K562 (cell line): Measurements from ENCODE around the gene CACYBP. TPM values are rescaled to one million over a fixed set of nuclear protein-coding genes. Genes with fewer than 3 reads are reported as not detected.

Experiments
- BACH1 ChIP-seq: fragments of 200-800 bp; sonication (Bioruptor generic); IDR thresholded peaks from 2 replicates; pipeline ENCODE4 v1.6.1; 2016; ENCODE audit warnings: missing genetic modification characterization, missing compliant biosample characterization
- CHD1 ChIP-seq: fragments of 200-600 bp; sonication (generic); IDR thresholded peaks from one replicate; pipeline ENCODE4 v1.6.1; 2012; ENCODE audit warnings: mild to moderate bottlenecking, moderate library complexity, low read length, inconsistent platforms
- DACH1 ChIP-seq: fragments of 450-650 bp; IDR thresholded peaks from 2 replicates; pipeline ENCODE4 v1.6.1; 2018; ENCODE audit not compliant: partially characterized antibody
- EP400 ChIP-seq: fragments of 450-650 bp; IDR thresholded peaks from 2 replicates; pipeline ENCODE4 v1.6.1; 2017; ENCODE audit warnings: antibody characterized with exemption, mild to moderate bottlenecking, moderate library complexity
- FOS ChIP-seq: IDR thresholded peaks from 3 replicates; pipeline ENCODE4 v1.6.1; 2011; ENCODE audit not compliant: insufficient read length; ENCODE audit errors: extremely low read depth
- HES1 ChIP-seq: fragments of 450-650 bp; IDR thresholded peaks from 2 replicates; pipeline ENCODE4 v1.6.1; 2016; ENCODE audit warnings: low read depth, mild to moderate bottlenecking, moderate library complexity
- HMG20A ChIP-seq: fragments of 450-650 bp; formaldehyde crosslinking; conservative IDR thresholded peaks from 2 replicates; pipeline ENCODE4 v1.4.0; 2020; ENCODE audit warnings: mild to moderate bottlenecking, mixed read lengths
- HNRNPUL1 ChIP-seq: fragments of 200-400 bp; formaldehyde crosslinking; IDR thresholded peaks from 2 replicates; pipeline ENCODE4 v1.6.1; 2017; ENCODE audit warnings: low read length
- IRF2 ChIP-seq: sonication (generic); formaldehyde crosslinking; IDR thresholded peaks from 2 replicates; pipeline ENCODE4 v1.8.1; 2022; ENCODE audit warnings: mild to moderate bottlenecking, missing genetic modification reagents
- KDM5B ChIP-seq: fragments of 200-600 bp; sonication (generic); IDR thresholded peaks from 2 replicates; pipeline ENCODE4 v1.6.1; 2012; ENCODE audit warnings: low read depth, mild to moderate bottlenecking, moderate library complexity, low read length, control low read depth, inconsistent platforms; ENCODE audit not compliant: insufficient replicate concordance
- NELFE ChIP-seq: IDR thresholded peaks from 2 replicates; pipeline ENCODE4 v1.6.1; 2011; ENCODE audit warnings: mild to moderate bottlenecking; ENCODE audit not compliant: insufficient read depth, insufficient read length
- NEUROD1 ChIP-seq: fragments of 150-350 bp; IDR thresholded peaks from 2 replicates; pipeline ENCODE4 v1.6.1; 2014; ENCODE audit warnings: borderline replicate concordance, low read length, low read depth; ENCODE audit not compliant: partially characterized antibody
- NFIX ChIP-seq: fragments of 250-450 bp; sonication (Bioruptor Pico); IDR thresholded peaks from 2 replicates; pipeline ENCODE4 v1.4.0; 2020; ENCODE audit warnings: low read depth, mild to moderate bottlenecking, moderate library complexity
- NFRKB ChIP-seq: fragments of 450-650 bp; IDR thresholded peaks from 2 replicates; pipeline ENCODE4 v1.6.1; 2016; ENCODE audit warnings: low read depth
- NFYB ChIP-seq: IDR thresholded peaks from 2 replicates; pipeline ENCODE4 v1.6.1; 2011; ENCODE audit warnings: mild to moderate bottlenecking, moderate library complexity; ENCODE audit not compliant: insufficient read length; ENCODE audit errors: extremely low read depth
- PRMT5 ChIP-seq: sonication (generic); formaldehyde crosslinking; IDR thresholded peaks from 2 replicates; pipeline ENCODE4 v1.5.0; 2020; ENCODE audit warnings: missing genetic modification reagents
- PRPF4 ChIP-seq: fragments of 200-400 bp; formaldehyde crosslinking; IDR thresholded peaks from one replicate; pipeline ENCODE4 v1.6.1; 2017; ENCODE audit warnings: low read length, low read depth, mild to moderate bottlenecking; ENCODE audit not compliant: insufficient read depth, poor library complexity, severe bottlenecking
- PYGO2 ChIP-seq: fragments of 450-650 bp; IDR thresholded peaks from 2 replicates; pipeline ENCODE4 v1.6.1; 2016; ENCODE audit warnings: mild to moderate bottlenecking, missing genetic modification characterization, moderate library complexity, missing compliant biosample characterization
- SIN3A ChIP-seq, 2 experiments: fragments of 150-350 bp in 1 of 2; IDR thresholded peaks; 2 replicates each; pipeline ENCODE4 v1.6.1; 2011 to 2016; ENCODE audit warnings: borderline replicate concordance in 2 of 2, low read depth in 2 of 2, low read length in 2 of 2, mild to moderate bottlenecking in 2 of 2, moderate library complexity in 2 of 2; ENCODE audit not compliant: control insufficient read depth in 1 of 2
- TAF15 ChIP-seq: fragments of 200-400 bp; formaldehyde crosslinking; IDR thresholded peaks from 2 replicates; pipeline ENCODE4 v1.6.1; 2017; ENCODE audit warnings: mild to moderate bottlenecking, low read depth, low read length, moderate library complexity
- ZFP1 ChIP-seq: fragments of 450-650 bp; formaldehyde crosslinking; IDR thresholded peaks from 2 replicates; pipeline ENCODE4 v1.4.0; 2020; ENCODE audit warnings: mild to moderate bottlenecking, mixed read lengths
- ZNF143 ChIP-seq: sonication (generic); formaldehyde crosslinking; IDR thresholded peaks from 2 replicates; pipeline ENCODE4 v1.9.0; 2022; ENCODE audit warnings: mild to moderate bottlenecking, missing genetic modification reagents
- ZNF764 ChIP-seq: fragments of 250-450 bp; sonication (Bioruptor Pico); IDR thresholded peaks from 2 replicates; pipeline ENCODE4 v1.4.0; 2020; ENCODE audit warnings: low read depth, mild to moderate bottlenecking, moderate library complexity
- polyA plus RNA-seq, 8 experiments: library from polyadenylated mRNA; depleted of rRNA in 4 of 8; stranded (reverse) in 5 of 8; unstranded in 3 of 8; fragments of >200 nt; fragmentation: Nextera tagmentation in 2 of 8; fragmentation: Illumina TruSeq in 1 of 8; extraction: Ambion mirVana in 2 of 8; extraction: Trizol in 1 of 8; gene quantifications; 2 replicates each; pipeline versions ENCODE4 v1.2.1 to v1.2.3, GENCODE V29; 2011 to 2014; ENCODE audit warnings: inconsistent platforms in 1 of 8, missing spikeins in 1 of 8
- total RNA-seq, 7 experiments: library from RNA; depleted of rRNA in 6 of 7; stranded (reverse); fragments of >200 nt in 6 of 7; fragmentation: Illumina TruSeq in 2 of 7; extraction: Trizol in 2 of 7; gene quantifications; 2 replicates each; pipeline versions ENCODE4 v1.2.1 to v1.2.3, GENCODE V29; 2011 to 2021; ENCODE audit warnings: low replicate concordance in 1 of 7
- TF ChIP-seq, protein P1 (sequence below): fragments of 250-450 bp; sonication (Bioruptor Pico); IDR thresholded peaks from 2 replicates; pipeline ENCODE4 v1.4.0; 2020; ENCODE audit warnings: mild to moderate bottlenecking, moderate library complexity
- TF ChIP-seq, protein P2 (sequence below): fragments of 250-450 bp; sonication (Bioruptor Pico); IDR thresholded peaks from 2 replicates; pipeline ENCODE4 v1.4.0; 2020; ENCODE audit warnings: borderline replicate concordance

The CACYBP gene
- total and polyA plus RNA-seq, 9 of the 15 experiments (the other 6 are each of a cell fraction or from before 2014, with no cell fraction given) = 147 to 1,576 (median 488) TPM

- peak; percentile 92 for TF ChIP-seq EP400
- TF ChIP-seq, protein P1, sequence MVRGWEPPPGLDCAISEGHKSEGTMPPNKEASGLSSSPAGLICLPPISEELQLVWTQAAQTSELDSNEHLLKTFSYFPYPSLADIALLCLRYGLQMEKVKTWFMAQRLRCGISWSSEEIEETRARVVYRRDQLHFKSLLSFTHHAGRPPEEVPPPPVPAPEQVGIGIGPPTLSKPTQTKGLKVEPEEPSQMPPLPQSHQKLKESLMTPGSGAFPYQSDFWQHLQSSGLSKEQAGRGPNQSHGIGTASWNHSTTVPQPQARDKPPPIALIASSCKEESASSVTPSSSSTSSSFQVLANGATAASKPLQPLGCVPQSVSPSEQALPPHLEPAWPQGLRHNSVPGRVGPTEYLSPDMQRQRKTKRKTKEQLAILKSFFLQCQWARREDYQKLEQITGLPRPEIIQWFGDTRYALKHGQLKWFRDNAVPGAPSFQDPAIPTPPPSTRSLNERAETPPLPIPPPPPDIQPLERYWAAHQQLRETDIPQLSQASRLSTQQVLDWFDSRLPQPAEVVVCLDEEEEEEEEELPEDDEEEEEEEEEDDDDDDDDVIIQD (CRISPR knock-in tag) = no peak
- no peak for TF ChIP-seq DACH1
- TF ChIP-seq NFYB = no peak
- TF ChIP-seq NELFE = no peak
- TF ChIP-seq IRF2 (CRISPR knock-in tag) = no peak
- TF ChIP-seq HNRNPUL1 = no peak
- TF ChIP-seq FOS = no peak
- TF ChIP-seq SIN3A (IDR thresholded peaks at IDR 0.05; ENCODE audit: borderline replicate concordance in 2 of 2, control insufficient read depth in 1 of 2, low read depth in 2 of 2, low read length in 2 of 2) = peak; percentile 74 to 96
- TF ChIP-seq BACH1 (tag) = no peak; the same call in 1 of the 2 replicates
- no peak for TF ChIP-seq NFIX (CRISPR knock-in tag)
- no peak for TF ChIP-seq ZNF764
- peak; percentile 54 for TF ChIP-seq NEUROD1
- no peak for TF ChIP-seq ZNF143 (CRISPR knock-in tag)
- TF ChIP-seq HES1 = 0 out of 2 replicates have a peak, but pooled peaks have one; percentile 18
- TF ChIP-seq KDM5B = peak; percentile 97
- no peak for TF ChIP-seq ZFP1 (CRISPR knock-in tag)
- TF ChIP-seq PRMT5 (CRISPR knock-in tag) = no peak
- TF ChIP-seq NFRKB = peak; percentile 98
- no peak for TF ChIP-seq PYGO2 (tag)
- no peak for TF ChIP-seq CHD1
- no peak for TF ChIP-seq TAF15
- TF ChIP-seq, protein P2, sequence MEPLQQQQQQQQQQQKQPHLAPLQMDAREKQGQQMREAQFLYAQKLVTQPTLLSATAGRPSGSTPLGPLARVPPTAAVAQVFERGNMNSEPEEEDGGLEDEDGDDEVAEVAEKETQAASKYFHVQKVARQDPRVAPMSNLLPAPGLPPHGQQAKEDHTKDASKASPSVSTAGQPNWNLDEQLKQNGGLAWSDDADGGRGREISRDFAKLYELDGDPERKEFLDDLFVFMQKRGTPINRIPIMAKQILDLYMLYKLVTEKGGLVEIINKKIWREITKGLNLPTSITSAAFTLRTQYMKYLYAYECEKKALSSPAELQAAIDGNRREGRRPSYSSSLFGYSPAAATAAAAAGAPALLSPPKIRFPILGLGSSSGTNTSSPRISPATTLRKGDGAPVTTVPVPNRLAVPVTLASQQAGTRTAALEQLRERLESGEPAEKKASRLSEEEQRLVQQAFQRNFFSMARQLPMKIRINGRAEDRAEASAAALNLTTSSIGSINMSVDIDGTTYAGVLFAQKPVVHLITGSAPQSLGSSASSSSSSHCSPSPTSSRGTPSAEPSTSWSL (CRISPR knock-in tag) = no peak
- TF ChIP-seq HMG20A (CRISPR knock-in tag) = no peak
- TF ChIP-seq PRPF4 = peak; percentile 73
Observed at GRCh38 chr1:175023043-175023921, 23.5 kb downstream of the CACYBP start, which contains the start of gene MRPS14 (continued).
